Measurements from ENCODE around the gene PRIMPOL. TPM values are rescaled to one million over a fixed set of nuclear protein-coding genes. Genes with fewer than 3 reads are reported as not detected.

Gene PRIMPOL, protein sequence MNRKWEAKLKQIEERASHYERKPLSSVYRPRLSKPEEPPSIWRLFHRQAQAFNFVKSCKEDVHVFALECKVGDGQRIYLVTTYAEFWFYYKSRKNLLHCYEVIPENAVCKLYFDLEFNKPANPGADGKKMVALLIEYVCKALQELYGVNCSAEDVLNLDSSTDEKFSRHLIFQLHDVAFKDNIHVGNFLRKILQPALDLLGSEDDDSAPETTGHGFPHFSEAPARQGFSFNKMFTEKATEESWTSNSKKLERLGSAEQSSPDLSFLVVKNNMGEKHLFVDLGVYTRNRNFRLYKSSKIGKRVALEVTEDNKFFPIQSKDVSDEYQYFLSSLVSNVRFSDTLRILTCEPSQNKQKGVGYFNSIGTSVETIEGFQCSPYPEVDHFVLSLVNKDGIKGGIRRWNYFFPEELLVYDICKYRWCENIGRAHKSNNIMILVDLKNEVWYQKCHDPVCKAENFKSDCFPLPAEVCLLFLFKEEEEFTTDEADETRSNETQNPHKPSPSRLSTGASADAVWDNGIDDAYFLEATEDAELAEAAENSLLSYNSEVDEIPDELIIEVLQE
- 6.8 and 17.0 TPM in 2 replicates for total RNA-seq

DNA sequence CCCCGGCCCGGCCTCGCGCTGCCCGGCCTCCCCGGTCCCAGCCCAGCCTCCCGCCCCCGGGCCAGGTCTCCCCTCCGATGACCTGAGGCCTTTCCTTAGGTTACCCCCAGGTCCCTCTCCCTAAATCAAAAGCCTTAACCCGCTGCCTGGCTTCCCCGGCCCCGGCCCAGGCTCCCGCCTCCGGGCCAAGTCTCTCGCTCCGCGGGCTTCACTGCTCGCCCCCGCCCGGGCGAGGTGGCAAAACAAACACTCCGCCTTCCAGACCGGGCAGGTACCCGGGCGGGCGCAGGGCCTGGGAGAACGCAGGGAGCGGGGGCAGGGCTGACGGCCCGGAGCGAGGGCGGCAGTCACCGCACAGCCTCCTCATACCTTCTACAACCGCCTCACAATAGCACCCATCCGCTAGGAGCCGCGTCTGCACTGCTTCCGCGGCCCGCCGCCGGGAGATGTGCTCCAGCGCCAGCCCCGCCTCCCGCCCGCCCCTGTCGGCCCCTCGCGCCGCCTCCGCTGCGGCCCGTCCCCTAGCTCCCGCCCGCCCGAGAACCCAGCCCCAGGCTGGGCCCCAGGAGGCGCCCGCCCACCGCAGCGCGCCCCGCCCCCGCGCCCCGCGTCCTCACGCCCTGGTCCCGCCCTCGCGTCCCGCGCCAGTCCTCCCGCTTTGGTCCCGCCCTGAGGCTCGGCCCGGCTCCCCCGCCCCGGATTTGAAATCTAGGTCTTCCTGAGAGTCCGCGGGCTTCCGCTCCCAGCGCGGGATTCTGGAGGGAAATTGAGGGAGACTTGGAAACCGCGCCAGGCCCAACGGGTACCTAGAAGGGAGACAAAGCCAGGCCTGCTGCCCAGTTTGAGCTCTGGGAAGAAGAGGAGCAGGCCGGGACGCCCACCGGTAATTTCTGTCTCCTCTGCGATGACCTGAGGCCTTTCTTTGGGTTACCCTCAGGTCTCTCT lies at the start of gene PRIMPOL, which contains the start of gene CASP3:
Gene PRIMPOL, plus strand, starts transcription at position 713 of the 945 bp plus-strand sequence. CDS start 7,403 bp downstream, outside the sequence.
Gene CASP3, minus strand, starts transcription at position 422 of the 945 bp plus-strand sequence. CDS start 10,994 bp downstream, outside the sequence.

DNA sequence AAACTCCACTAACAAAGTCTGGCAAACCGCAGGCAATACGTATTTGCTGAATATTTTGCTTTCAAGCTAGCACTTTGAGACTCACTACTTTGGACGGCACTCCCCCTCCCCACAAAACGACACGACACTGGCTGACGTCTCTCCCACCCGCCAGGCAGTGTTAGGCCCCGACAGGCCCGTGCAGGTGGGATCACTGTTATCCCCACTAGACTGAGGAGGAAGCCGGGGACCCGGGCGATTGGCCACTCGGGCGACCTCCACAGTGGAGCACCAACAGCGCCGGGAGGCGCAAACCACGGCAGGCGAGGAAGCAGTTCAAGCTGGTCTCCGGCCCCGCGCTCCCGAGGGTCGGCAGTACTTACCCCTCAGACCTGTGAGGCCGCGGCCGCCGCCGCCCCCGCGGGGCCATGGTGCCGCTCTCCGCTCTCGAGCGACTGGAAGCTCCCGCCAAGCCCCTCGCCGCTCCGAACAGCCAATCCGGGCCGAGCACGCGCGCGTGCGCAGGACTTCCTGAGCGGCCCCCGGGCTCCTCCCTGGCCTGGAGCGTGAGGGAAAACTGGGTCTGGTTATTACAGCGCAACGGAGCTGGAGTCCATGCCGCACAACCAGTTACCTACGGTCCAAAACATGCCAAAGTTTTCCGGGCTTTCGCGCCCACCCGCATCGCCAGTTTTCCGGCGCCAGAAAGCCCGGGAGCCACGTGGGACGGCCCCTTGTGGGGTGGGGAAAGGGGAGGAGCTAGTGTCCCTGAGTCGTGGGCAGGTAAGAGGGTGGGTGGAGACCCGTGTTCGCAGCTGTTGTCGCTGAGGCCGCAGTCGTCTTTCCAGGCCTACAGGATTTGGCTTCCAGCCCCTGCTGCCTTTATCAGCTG lies 84.4 kb downstream of the PRIMPOL start, which contains the start of gene CENPU:
Gene CENPU, minus strand, starts transcription at position 443 of the 871 bp plus-strand sequence. Its CDS starts 34 bp downstream, at position 409.

Other genes starting within 250 kb of the PRIMPOL start
- 25.9 and 34.4 TPM in 2 replicates for gene IRF2, start 175.2 kb upstream of the PRIMPOL start, total RNA-seq
- 40.4 and 45.0 TPM in 2 replicates for gene CASP3, start 291 bp upstream of the PRIMPOL start, total RNA-seq
- gene CENPU, start 84.4 kb downstream of the PRIMPOL start, total RNA-seq, result 8.8 and 22.7 TPM in 2 replicates
- gene ACSL1, start 176.2 kb downstream of the PRIMPOL start, total RNA-seq, result 8.2 and 10.8 TPM in 2 replicates